Right lobe of liver (tissue), 4 donors: ENCODE data around the gene PHETA1.

ENCODE experiments used
- POLR2A ChIP-seq: fragments of 450-650 bp; IDR thresholded peaks from one replicate; pipeline ENCODE4 v1.6.1; 2017; ENCODE audit warnings: antibody characterized with exemption, mild to moderate bottlenecking
- TF ChIP-seq, protein P1 (sequence below), 4 donors: fragments of 200-600 bp in 3 of 4; fragments of 450-650 bp in 1 of 4; IDR thresholded peaks; one replicate each; pipeline versions ENCODE4 v1.5.1 to v1.8.0; 2016 to 2022; ENCODE audit warnings: antibody characterized with exemption in 4 of 4, mild to moderate bottlenecking in 2 of 4
- donor health status: DM: no; HTN: no; CAD: no.
- donor health status: DM: no; HTN: no; CAD: no.
- donor health status: DM: no; HTN: yes; CAD: no.

DNA sequence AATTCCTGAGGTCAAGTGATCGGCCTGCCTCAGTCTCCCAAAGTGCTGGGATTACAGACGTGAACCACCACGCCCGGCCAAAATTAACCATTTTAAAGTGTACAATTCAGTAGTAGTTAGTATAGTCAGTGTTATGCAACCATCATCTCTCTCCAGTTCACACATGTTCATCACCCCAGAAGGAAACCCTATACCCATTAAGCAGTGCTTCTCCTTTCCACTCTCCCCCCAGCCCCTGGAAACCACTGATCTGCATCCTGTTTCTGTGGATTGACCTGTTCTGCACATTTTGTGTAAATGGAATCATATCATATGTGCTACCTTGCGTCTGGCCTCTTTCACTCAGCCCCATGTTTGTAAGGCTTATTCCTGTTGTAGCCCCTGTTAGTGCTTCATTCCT is 52.2 kb downstream of the PHETA1 start:
- TF ChIP-seq, protein P1, sequence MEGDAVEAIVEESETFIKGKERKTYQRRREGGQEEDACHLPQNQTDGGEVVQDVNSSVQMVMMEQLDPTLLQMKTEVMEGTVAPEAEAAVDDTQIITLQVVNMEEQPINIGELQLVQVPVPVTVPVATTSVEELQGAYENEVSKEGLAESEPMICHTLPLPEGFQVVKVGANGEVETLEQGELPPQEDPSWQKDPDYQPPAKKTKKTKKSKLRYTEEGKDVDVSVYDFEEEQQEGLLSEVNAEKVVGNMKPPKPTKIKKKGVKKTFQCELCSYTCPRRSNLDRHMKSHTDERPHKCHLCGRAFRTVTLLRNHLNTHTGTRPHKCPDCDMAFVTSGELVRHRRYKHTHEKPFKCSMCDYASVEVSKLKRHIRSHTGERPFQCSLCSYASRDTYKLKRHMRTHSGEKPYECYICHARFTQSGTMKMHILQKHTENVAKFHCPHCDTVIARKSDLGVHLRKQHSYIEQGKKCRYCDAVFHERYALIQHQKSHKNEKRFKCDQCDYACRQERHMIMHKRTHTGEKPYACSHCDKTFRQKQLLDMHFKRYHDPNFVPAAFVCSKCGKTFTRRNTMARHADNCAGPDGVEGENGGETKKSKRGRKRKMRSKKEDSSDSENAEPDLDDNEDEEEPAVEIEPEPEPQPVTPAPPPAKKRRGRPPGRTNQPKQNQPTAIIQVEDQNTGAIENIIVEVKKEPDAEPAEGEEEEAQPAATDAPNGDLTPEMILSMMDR (IDR thresholded peaks at IDR 0.05): no peak
- no peak for TF ChIP-seq POLR2A
